ENCODE data around the gene SLC35F1.

SLC35F1 gene

GRCh38 chr6:118206221-118206620, 299.2 kb downstream of the SLC35F1 start:
- DNase-seq: no peak

GRCh38 chr6:118207947-118208346, 300.9 kb downstream of the SLC35F1 start:
- no peak for DNase-seq

GRCh38 chr6:118212451-118213173, 305.5 kb downstream of the SLC35F1 start:
- no peak for DNase-seq

- DNase-seq: no peak
These were observed 308.2 kb downstream of the SLC35F1 start for GRCh38 chr6:118215269-118215668.

- DNase-seq: no peak
These were observed 309.7 kb downstream of the SLC35F1 start for GRCh38 chr6:118216751-118217150.

- no peak for DNase-seq
These were observed 311.1 kb downstream of the SLC35F1 start for GRCh38 chr6:118218156-118218555.

GRCh38 chr6:118220429-118221128, 313.5 kb downstream of the SLC35F1 start:
- no peak for DNase-seq

- DNase-seq: no peak
These were observed 316.3 kb downstream of the SLC35F1 start for GRCh38 chr6:118223316-118223715.

GRCh38 chr6:118228886-118229285, 321.8 kb downstream of the SLC35F1 start:
- DNase-seq: no peak

- no peak for DNase-seq
These were observed 333.9 kb downstream of the SLC35F1 start for GRCh38 chr6:118240878-118241528.

GRCh38 chr6:118246406-118246805, 339.3 kb downstream of the SLC35F1 start:
- no peak for DNase-seq

- DNase-seq: no peak
These were observed 341.1 kb downstream of the SLC35F1 start for GRCh38 chr6:118248171-118248570.

- no peak for DNase-seq
These were observed 342.6 kb downstream of the SLC35F1 start for GRCh38 chr6:118249680-118250079.

- no peak for DNase-seq
These were observed 345.4 kb downstream of the SLC35F1 start for GRCh38 chr6:118252474-118252873.

GRCh38 chr6:118253741-118254140, 346.7 kb downstream of the SLC35F1 start:
- no peak for DNase-seq

- DNase-seq: no peak
These were observed 353.8 kb downstream of the SLC35F1 start for GRCh38 chr6:118260833-118261232.

- no peak for DNase-seq
These were observed 356.9 kb downstream of the SLC35F1 start for GRCh38 chr6:118263921-118264486.

GRCh38 chr6:118269659-118270058, 362.6 kb downstream of the SLC35F1 start:
- DNase-seq: no peak

GRCh38 chr6:118277631-118278030, 370.6 kb downstream of the SLC35F1 start:
- DNase-seq: no peak

- DNase-seq: no peak
These were observed 373.1 kb downstream of the SLC35F1 start for GRCh38 chr6:118280210-118280609.

- DNase-seq: no peak
These were observed 374.2 kb downstream of the SLC35F1 start for GRCh38 chr6:118281291-118281690.

- DNase-seq: peak; percentile 58
These were observed 376.7 kb downstream of the SLC35F1 start for GRCh38 chr6:118283766-118284165.

- no peak for DNase-seq
These were observed 377.8 kb downstream of the SLC35F1 start for GRCh38 chr6:118284736-118285360.

Measured in CD4-positive, alpha-beta T cell treated with Interleukin-6 for 4 hours (primary cell).